ENCODE measurements around the gene CACUL1. TPM values are rescaled to one million over a fixed set of nuclear protein-coding genes. Genes with fewer than 3 reads are reported as not detected.
"Not testable (repeated sequence)": the region's sequence is repeated elsewhere in the genome, so short reads cannot be mapped to it uniquely, and the experiment has no call there.

The CACUL1 gene
- total and polyA plus RNA-seq, 7 donors, result 4.2 to 51.7 (median 41.0) TPM

GRCh38 chr10:118748041-118748440, 6.7 kb downstream of the CACUL1 start:
- TF ChIP-seq POLR2AphosphoS5 (IDR thresholded peaks at IDR 0.05) (no peak), EP300 (IDR thresholded peaks at IDR 0.05) (no peak), POLR2A (IDR thresholded peaks at IDR 0.05) (no peak)
- TF ChIP-seq, protein P1, sequence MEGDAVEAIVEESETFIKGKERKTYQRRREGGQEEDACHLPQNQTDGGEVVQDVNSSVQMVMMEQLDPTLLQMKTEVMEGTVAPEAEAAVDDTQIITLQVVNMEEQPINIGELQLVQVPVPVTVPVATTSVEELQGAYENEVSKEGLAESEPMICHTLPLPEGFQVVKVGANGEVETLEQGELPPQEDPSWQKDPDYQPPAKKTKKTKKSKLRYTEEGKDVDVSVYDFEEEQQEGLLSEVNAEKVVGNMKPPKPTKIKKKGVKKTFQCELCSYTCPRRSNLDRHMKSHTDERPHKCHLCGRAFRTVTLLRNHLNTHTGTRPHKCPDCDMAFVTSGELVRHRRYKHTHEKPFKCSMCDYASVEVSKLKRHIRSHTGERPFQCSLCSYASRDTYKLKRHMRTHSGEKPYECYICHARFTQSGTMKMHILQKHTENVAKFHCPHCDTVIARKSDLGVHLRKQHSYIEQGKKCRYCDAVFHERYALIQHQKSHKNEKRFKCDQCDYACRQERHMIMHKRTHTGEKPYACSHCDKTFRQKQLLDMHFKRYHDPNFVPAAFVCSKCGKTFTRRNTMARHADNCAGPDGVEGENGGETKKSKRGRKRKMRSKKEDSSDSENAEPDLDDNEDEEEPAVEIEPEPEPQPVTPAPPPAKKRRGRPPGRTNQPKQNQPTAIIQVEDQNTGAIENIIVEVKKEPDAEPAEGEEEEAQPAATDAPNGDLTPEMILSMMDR (IDR thresholded peaks at IDR 0.05), result no peak
- Histone ChIP-seq H3K27ac (peak overlapping the region in 1 of 4 donors; percentile 2), H3K4me3 (no peak overlapping the region), H3K36me3 (no peaks in the 10 kb centered on the region), H3K9me3 (no peaks in the 10 kb centered on the region), H3K27me3 (no peaks in the 10 kb centered on the region), H3K4me1 (peaks cover 0 to 78% (median 57%) of the 10 kb centered on the region in 4 donors)
- DNase-seq, result no peak
- intact Hi-C loops (cut with DNase I), result no loop called here
- WGBS, 2 donors, result 88 to 93% methylated on average over 6 of the region's 6 CpGs

GRCh38 chr10:118746246-118746645, 8.5 kb downstream of the CACUL1 start:
- Histone ChIP-seq H3K9me3 (no peaks in the 10 kb centered on the region), H3K4me3 (no peak overlapping the region), H3K4me1 (peaks cover 0 to 78% (median 61%) of the 10 kb centered on the region in 4 donors), H3K36me3 (no peaks in the 10 kb centered on the region), H3K27me3 (no peaks in the 10 kb centered on the region), H3K27ac (no peak overlapping the region)
- WGBS, 2 donors, result 74 to 79% methylated on average over 4 of the region's 4 CpGs
- DNase-seq, result no peak
- TF ChIP-seq POLR2AphosphoS5 (IDR thresholded peaks at IDR 0.05) (no peak), EP300 (IDR thresholded peaks at IDR 0.05) (no peak), POLR2A (IDR thresholded peaks at IDR 0.05) (no peak)
- TF ChIP-seq, protein P1 (IDR thresholded peaks at IDR 0.05), result no peak
- intact Hi-C loops (cut with DNase I), result no loop called here

GRCh38 chr10:118745056-118745455, 9.7 kb downstream of the CACUL1 start:
- Histone ChIP-seq H3K4me1 (peaks cover 0 to 76% (median 65%) of the 10 kb centered on the region in 4 donors), H3K27me3 (no peaks in the 10 kb centered on the region), H3K36me3 (no peaks in the 10 kb centered on the region), H3K27ac (no peak overlapping the region), H3K4me3 (no peak overlapping the region), H3K9me3 (no peaks in the 10 kb centered on the region)
- intact Hi-C loops (cut with DNase I), result no loop called here
- TF ChIP-seq, protein P1 (IDR thresholded peaks at IDR 0.05), result no peak
- TF ChIP-seq EP300 (IDR thresholded peaks at IDR 0.05) (no peak), POLR2A (IDR thresholded peaks at IDR 0.05) (no peak), POLR2AphosphoS5 (IDR thresholded peaks at IDR 0.05) (no peak)
- whole genome bisulfite sequencing, 2 donors, result 90 to 92% methylated on average over 4 of the region's 4 CpGs
- no peak for DNase-seq

- DNase-seq; H3K27me3 ChIP-seq; intact Hi-C loops (cut with DNase I); H3K4me3 ChIP-seq; H3K9me3 ChIP-seq; H3K36me3 ChIP-seq: not testable (repeated sequence)
- H3K4me1 ChIP-seq, result peaks cover 0 to 76% (median 63%) of the 10 kb centered on the region in 4 donors
- peak overlapping the region in 1 of 4 donors; percentile 2 for H3K27ac ChIP-seq
- WGBS, 2 donors, result 96% methylated on average over 9 of the region's 9 CpGs
Measured at GRCh38 chr10:118744346-118744918, 10.3 kb downstream of the CACUL1 start.

DNA sequence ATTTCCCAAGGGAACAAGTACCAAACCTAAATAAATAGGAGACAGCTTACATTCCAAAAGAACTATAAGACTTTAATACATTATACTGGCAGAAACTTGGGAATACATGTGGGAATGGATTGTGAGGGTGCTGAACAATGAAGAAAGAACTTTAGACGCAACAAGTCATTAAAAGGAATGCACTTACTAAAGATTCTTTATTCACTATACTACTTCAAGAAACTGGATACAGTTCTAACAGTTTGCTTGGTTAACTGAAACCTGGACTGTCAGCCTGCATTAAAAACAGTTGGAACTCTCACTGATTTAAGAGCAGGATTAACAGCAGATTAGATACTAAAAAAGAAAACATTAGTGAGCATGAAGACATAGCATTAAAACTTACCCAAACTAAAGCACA, 12.0 kb downstream of the CACUL1 start:
- DNase-seq, result no peak
- H3K4me1 ChIP-seq, result peaks cover 0 to 79% (median 67%) of the 10 kb centered on the region in 4 donors
- H3K27ac ChIP-seq, result peak overlapping the region; percentile 26 to 71 (median 64)
- no peak overlapping the region for H3K4me3 ChIP-seq
- intact Hi-C loops (cut with DNase I), result no loop called here
- H3K36me3 ChIP-seq, result no peaks in the 10 kb centered on the region
- no peaks in the 10 kb centered on the region for H3K27me3 ChIP-seq
- no peak for TF ChIP-seq POLR2AphosphoS5 (IDR thresholded peaks at IDR 0.05)
- WGBS, 2 donors, result 58 to 86% methylated on average over 1 of the region's 1 CpG
- H3K9me3 ChIP-seq, result no peaks in the 10 kb centered on the region

DNA sequence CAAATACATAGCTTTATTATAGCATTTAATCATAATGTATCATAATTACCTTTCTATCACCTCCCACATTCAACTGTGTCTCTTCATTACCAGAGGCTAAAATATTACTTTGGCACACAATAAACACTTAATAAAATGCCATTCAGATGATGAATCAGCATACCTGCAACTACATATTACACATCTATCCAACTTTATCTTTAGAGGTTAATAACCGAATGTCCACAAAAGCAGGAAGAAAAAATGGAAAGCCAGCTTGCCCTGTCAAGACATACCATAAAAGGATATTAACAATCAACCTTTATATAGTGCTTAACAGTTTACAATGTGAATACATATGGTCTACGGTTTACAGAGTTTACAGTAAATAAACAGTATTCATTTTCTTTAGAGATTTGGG, 12.7 kb downstream of the CACUL1 start:
- intact Hi-C loops (cut with DNase I), result no loop called here

More for the DNA sequence above, 12.7 kb downstream of the CACUL1 start:
- Histone ChIP-seq H3K4me3 (no peak overlapping the region), H3K4me1 (peaks cover 0 to 80% (median 70%) of the 10 kb centered on the region in 4 donors), H3K36me3 (no peaks in the 10 kb centered on the region), H3K27ac (peak overlapping the region in 3 of 4 donors; percentile 62 to 71 (median 67)), H3K27me3 (no peaks in the 10 kb centered on the region), H3K9me3 (no peaks in the 10 kb centered on the region)
- DNase-seq, result no peak
- TF ChIP-seq, protein P1 (IDR thresholded peaks at IDR 0.05), result no peak
- no peak for TF ChIP-seq EP300 (IDR thresholded peaks at IDR 0.05)
- TF ChIP-seq POLR2AphosphoS5 (IDR thresholded peaks at IDR 0.05), result no peak
- no peak for TF ChIP-seq POLR2A (IDR thresholded peaks at IDR 0.05)
- WGBS, 2 donors, result 10 to 47% methylated on average over 2 of the region's 2 CpGs

All from sigmoid colon (tissue), 7 donors.